Gastroesophageal sphincter (tissue), 4 donors: ENCODE results near the gene ALAS2. TPM values are rescaled to one million over a fixed set of nuclear protein-coding genes. Genes with fewer than 3 reads are reported as not detected.
"Not testable (repeated sequence)": the region's sequence is repeated elsewhere in the genome, so short reads cannot be mapped to it uniquely, and the experiment has no call there.

Experiments
- ATAC-seq: fragments of 150-250 bp; one replicate; pipeline ENCODE4 v1.9.1; 2016; ENCODE audit warnings: mild to moderate bottlenecking, moderate library complexity
- H3K27ac ChIP-seq, 4 donors: fragments of 200-600 bp; sonication (generic) in 3 of 4; 1 replicate in 3 of 4; 2 replicates in 1 of 4; pipeline ENCODE4 v1.5.1; 2016 to 2019
- H3K27me3 ChIP-seq: fragments of 200-600 bp; sonication (generic); one replicate; pipeline ENCODE4 v1.5.1; 2019
- H3K36me3 ChIP-seq, 2 donors: fragments of 200-600 bp; sonication (generic); one replicate each; pipeline ENCODE4 v1.5.1; 2019; ENCODE audit warnings: control low read depth in 1 of 2
- H3K4me1 ChIP-seq, 3 donors: fragments of 200-600 bp; sonication (generic); 1 replicate in 2 of 3; 2 replicates in 1 of 3; pipeline ENCODE4 v1.5.1; 2016 to 2019; ENCODE audit warnings: control low read depth in 2 of 3
- H3K4me3 ChIP-seq, 2 donors: fragments of 200-600 bp; sonication (generic); one replicate each; pipeline ENCODE4 v1.5.1; 2019; ENCODE audit warnings: mild to moderate bottlenecking in 1 of 2, moderate library complexity in 1 of 2
- H3K9me3 ChIP-seq, 3 donors: fragments of 200-600 bp; sonication (generic); one replicate each; pipeline ENCODE4 v1.5.1; 2017 to 2019; ENCODE audit warnings: control low read depth in 2 of 3
- CTCF ChIP-seq, 4 experiments: fragments of 200-600 bp in 2 of 4; fragments of 450-650 bp in 2 of 4; sonication (generic) in 1 of 4; IDR thresholded peaks; one replicate each; pipeline ENCODE4 v1.5.1; 2017 to 2019; ENCODE audit warnings: antibody characterized with exemption in 4 of 4, mild to moderate bottlenecking in 2 of 4, moderate library complexity in 2 of 4
- EP300 ChIP-seq: sonication (generic); formaldehyde crosslinking; IDR thresholded peaks from one replicate; pipeline ENCODE4 v1.6.1; 2017; ENCODE audit warnings: antibody characterized with exemption, mild to moderate bottlenecking
- POLR2A ChIP-seq, 2 donors: fragments of 450-650 bp; IDR thresholded peaks; one replicate each; pipeline ENCODE4 v1.6.1; 2017; ENCODE audit warnings: antibody characterized with exemption in 2 of 2, mild to moderate bottlenecking in 2 of 2, moderate library complexity in 1 of 2
- POLR2AphosphoS5 ChIP-seq: sonication (generic); formaldehyde crosslinking; IDR thresholded peaks from one replicate; pipeline ENCODE4 v1.6.1; 2017; ENCODE audit warnings: antibody characterized with exemption
- WGBS, 2 donors: methylation state at CpG; one replicate each; pipeline ENCODE4 v1.1.5; 2018; ENCODE audit warnings: low coverage in 1 of 2; 5-methylcytosine and 5-hydroxymethylcytosine counted together
- total RNA-seq, 4 donors: library from RNA; depleted of rRNA; stranded (reverse); fragments of >200 nt; gene quantifications; one replicate each; pipeline ENCODE4 v1.1.0, GENCODE V29; 2016

ALAS2 gene
- total RNA-seq, 4 donors from 2014 or later: 0.39 to 2.2 (median 1.4) TPM; not detected in 1

- TF ChIP-seq POLR2AphosphoS5 (no peak), POLR2A (IDR thresholded peaks at IDR 0.05) (no peak), EP300 (no peak), CTCF (IDR thresholded peaks at IDR 0.05) (no peak)
- Histone ChIP-seq H3K27me3 (no peaks in the 10 kb centered on the region), H3K36me3 (no peaks in the 10 kb centered on the region), H3K27ac (no peak overlapping the region), H3K4me1 (no peaks in the 10 kb centered on the region), H3K9me3 (no peaks in the 10 kb centered on the region), H3K4me3 (peak overlapping the region in 1 of 2 donors; percentile 6)
- 24 to 33% methylated on average over 5 to 7 of the region's 7 CpGs for WGBS, 2 donors
- no peak for ATAC-seq
Observed at GRCh38 chrX:55056820-55057674, 26.3 kb upstream of the ALAS2 start.

GRCh38 chrX:55050599-55050998 is 19.8 kb upstream of the ALAS2 start:
- not testable (repeated sequence) for H3K27me3 ChIP-seq, H3K4me1 ChIP-seq, ATAC-seq, H3K4me3 ChIP-seq, H3K36me3 ChIP-seq, H3K27ac ChIP-seq, H3K9me3 ChIP-seq
- WGBS, 2 donors: 81% methylated on average over 2 of the region's 2 CpGs; no CpG with 5 or more reads in 1 of the 2 donors

- no peaks in the 10 kb centered on the region for H3K9me3 ChIP-seq
- no peak overlapping the region for H3K27ac ChIP-seq
- H3K36me3 ChIP-seq: no peaks in the 10 kb centered on the region
- H3K4me1 ChIP-seq: no peaks in the 10 kb centered on the region
- no peak for TF ChIP-seq CTCF (IDR thresholded peaks at IDR 0.05)
- TF ChIP-seq POLR2A (IDR thresholded peaks at IDR 0.05): no peak
- no peak for TF ChIP-seq EP300
- no peak for TF ChIP-seq POLR2AphosphoS5
- ATAC-seq: no peak
- WGBS, 2 donors: no CpG with 5 or more reads among the region's 6 CpGs
- no peak overlapping the region for H3K4me3 ChIP-seq
- H3K27me3 ChIP-seq: no peaks in the 10 kb centered on the region
Observed at GRCh38 chrX:55041514-55041913, 10.7 kb upstream of the ALAS2 start.

GRCh38 chrX:55039471-55039870 is 8.7 kb upstream of the ALAS2 start:
- no peak overlapping the region for H3K27ac ChIP-seq
- no peak for ATAC-seq
- 50 to 76% methylated on average over 2 to 3 of the region's 3 CpGs for WGBS, 2 donors

GRCh38 chrX:55033429-55033828 is 2.7 kb upstream of the ALAS2 start:
- WGBS, 2 donors: 83% methylated on average over 1 of the region's 2 CpGs
- TF ChIP-seq EP300 (no peak), POLR2A (IDR thresholded peaks at IDR 0.05) (no peak), POLR2AphosphoS5 (no peak), CTCF (IDR thresholded peaks at IDR 0.05) (no peak)
- no peak for ATAC-seq

More at GRCh38 chrX:55039471-55039870, 8.7 kb upstream of the ALAS2 start:
- H3K27me3 ChIP-seq: no peaks in the 10 kb centered on the region
- no peaks in the 10 kb centered on the region for H3K9me3 ChIP-seq
- TF ChIP-seq POLR2A (IDR thresholded peaks at IDR 0.05) (no peak), CTCF (IDR thresholded peaks at IDR 0.05) (no peak), POLR2AphosphoS5 (no peak), EP300 (no peak)
- no peaks in the 10 kb centered on the region for H3K36me3 ChIP-seq
- H3K4me1 ChIP-seq: no peaks in the 10 kb centered on the region
- H3K4me3 ChIP-seq: no peak overlapping the region

More at GRCh38 chrX:55033429-55033828, 2.7 kb upstream of the ALAS2 start:
- Histone ChIP-seq H3K9me3 (no peaks in the 10 kb centered on the region), H3K4me1 (no peaks in the 10 kb centered on the region), H3K36me3 (no peaks in the 10 kb centered on the region), H3K27me3 (no peaks in the 10 kb centered on the region), H3K4me3 (no peak overlapping the region), H3K27ac (no peak overlapping the region)
